ENCODE data around the gene GPC6.

Gene GPC6

GRCh38 chr13:94313321-94313910 lies 1086.8 kb downstream of the GPC6 start:
- DNase-seq, result no peak

- DNase-seq, result no peak
These were observed 1087.3 kb downstream of the GPC6 start for GRCh38 chr13:94313926-94314325.

DNA sequence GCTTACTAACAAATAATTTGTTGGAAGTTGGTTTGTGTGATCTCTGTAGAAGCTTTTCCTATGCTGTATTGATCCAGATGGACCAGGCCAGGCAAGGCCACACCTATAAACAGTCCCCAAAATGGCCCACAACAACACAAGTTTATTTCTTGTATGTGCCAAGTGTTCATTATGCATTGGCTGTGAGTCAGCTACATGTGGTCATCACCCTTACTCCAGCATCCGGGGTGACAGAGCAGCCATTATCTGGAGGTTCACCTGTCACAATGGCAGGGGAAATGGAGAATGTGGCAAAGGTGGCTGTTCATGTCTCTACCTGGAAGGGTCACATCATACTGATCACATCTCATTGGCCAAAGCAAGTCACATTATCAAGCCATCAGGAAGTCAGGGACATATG lies 1088.6 kb downstream of the GPC6 start:
- no peak for DNase-seq

DNA sequence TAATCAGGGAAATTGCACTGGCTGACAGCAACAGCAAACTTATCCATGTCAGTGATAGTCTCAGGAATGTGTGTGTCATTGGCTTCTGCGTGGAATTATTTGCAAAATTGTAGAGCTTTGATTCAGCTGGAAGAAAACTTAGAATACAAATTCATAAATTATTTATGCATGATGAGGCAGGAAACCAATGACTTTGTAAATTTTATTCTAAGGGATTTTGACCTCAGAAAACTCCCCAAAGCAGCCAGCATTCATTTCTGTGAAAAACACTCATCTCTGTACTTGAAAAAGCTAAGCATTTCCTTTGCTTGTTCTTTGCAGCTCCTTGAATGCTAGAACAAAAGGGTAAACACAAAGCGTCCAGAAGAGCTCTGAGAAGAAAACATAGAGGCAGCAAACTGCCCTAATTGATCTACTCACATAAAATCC lies 1090.5 kb downstream of the GPC6 start:
- no peak for DNase-seq

DNA sequence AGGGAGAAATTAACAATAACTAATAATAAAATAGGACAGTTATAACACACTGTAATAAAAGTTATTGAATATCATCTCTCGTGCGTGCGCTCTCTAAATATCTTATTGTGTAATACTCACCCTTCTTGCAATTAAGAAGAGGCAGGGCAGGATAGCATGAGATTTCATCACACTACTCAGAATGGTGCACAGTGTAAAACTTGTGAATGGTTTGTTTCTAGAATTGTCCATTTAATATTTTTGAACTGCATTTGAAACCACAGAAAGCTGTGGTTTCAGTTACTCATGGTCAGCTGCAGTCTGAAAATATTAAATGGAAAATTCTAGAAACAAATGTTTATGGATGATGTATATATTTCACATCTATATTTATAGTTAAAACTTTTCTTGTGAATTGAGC lies 1091.8 kb downstream of the GPC6 start:
- DNase-seq, result no peak

DNA sequence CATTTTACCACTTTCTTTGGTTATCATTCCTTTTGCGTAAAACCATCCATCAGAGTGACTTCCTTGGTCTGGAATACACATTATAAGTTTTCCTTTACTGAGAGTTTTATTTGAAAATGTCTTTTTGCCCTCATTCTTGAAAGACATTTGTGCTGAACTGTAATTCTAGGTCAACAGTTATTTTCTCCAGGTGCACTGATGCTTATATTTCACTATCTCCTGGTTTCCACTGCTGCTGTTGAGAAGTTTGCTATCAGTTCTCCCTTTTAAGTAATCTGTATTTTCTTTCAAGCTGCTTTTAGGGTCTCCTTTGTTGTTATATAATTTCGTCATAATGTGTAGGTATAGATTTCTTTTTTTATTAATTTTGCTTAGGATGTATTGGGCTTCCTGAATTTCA lies 1092.9 kb downstream of the GPC6 start:
- no peak for DNase-seq

DNA sequence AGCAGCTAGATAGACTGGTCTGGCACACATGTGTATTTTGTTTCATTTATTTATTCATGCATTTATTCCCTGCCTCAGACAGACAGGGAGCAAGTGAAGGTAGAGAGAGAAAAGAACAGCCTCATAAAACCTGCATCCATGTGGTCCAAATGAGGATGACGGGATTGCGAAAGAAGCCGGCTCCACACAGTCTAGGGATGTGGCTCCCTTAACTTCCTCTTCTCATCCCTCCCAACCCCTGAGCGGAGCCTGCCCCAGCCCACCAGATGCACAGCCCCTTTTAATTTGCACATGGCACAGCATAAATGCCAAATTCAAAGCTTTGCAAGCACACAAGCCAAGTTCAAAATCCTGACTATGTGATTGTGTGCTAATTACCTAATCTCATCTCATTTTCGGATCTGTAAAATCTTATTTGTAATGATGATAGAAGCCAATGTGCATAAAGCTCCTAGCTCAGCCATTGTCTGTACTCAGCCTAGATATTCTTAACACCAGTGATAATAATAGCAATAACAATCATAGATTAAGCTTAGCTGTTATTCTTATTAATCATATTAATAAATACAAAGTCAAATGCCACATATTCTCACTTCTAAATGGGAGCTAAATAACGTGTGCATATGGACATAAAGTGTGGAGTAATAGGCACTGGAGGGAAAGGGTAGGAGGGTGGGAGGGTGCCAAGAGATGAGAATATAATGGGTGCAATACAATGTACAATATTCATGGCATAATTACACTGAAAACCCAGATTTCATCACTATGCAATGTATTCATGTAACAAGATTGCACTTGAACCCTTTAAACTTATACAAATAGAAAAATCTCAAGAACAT lies 1096.5 kb downstream of the GPC6 start:
- DNase-seq, result no peak

DNA sequence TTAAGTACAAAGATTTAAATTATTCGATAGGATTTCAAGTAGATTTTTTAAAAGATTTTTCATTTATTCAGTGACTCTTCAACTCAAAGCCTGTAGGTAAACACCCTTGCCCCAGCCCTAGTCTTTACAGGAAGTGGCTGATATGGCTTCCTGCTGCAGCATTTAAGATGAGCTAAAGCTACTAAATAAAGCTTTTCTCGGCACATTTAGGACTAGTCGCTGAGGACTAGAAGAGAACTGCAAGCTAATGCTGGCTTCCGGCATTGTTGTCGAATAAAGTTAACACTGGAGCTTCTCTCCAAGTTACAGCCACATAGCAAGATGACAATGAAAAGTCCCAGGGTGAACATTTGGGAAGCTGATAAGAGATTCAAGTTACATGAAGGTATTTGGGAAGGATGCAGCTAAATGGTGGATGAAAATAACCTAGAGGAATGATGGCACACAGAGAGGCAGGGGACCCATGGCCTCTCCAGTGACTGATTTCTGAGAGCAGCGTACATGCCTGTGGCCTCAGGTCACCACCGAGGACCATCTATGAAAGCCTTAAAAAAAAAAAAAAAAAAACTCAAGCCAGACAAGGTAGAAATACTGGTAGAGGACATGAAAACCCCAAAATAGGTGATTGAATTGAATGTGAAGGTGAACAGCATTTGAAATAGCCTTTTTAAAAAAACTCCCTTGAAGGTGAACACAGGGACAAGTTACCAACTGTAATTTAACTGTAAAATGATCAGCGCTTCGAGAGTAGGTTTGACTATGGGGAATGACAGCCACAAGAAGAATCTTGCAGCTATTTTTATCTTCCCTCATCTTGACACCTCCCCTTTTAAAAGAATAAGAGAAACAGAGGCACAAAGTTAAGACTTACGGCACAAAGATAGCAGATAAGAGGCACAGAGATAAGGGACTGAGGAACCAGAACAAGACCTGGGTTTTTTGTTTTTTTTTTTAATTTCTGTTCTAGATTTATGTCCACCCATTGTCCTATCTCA lies 1097.5 kb downstream of the GPC6 start:
- no peak for DNase-seq

GRCh38 chr13:94324767-94325540 lies 1098.3 kb downstream of the GPC6 start:
- DNase-seq, result no peak

DNA sequence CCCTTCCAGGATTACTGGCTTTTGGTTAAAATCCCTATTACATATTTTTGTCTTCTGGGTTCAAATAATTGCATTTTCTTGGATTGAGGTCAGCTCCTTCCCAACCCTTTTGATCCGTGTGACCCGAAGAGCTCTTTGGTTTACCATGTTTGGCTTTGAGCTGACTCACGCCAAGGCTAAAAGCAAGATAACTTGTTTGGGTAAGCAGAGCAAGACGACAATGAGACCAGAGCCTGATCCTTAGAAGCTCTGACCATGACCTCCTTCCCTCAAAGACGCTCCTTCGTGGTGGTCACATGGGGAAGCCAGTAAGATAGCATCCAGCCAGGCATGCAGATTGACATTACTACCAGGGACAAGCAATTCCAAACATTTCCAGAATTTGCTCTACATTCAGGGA lies 1099.0 kb downstream of the GPC6 start:
- no peak for DNase-seq

DNA sequence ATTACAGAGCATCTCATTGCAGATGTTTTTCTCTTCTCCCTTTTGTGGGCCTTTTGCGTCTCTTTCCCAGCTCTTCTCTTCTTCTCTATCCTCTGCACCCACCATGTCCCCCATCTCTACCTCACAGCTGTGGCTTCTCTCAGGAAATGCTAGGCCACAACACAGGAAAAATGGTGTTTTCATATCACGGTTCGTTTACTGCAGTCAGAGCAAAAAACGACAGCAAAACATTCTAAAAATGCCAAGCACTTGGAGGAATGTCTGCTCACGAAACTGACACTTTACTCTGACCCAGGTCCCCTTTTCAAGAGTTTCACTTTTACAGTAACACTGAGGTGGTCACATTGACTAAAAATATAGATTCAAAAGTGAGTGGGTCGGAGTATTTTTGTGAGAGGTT lies 1100.7 kb downstream of the GPC6 start:
- no peak for DNase-seq

DNA sequence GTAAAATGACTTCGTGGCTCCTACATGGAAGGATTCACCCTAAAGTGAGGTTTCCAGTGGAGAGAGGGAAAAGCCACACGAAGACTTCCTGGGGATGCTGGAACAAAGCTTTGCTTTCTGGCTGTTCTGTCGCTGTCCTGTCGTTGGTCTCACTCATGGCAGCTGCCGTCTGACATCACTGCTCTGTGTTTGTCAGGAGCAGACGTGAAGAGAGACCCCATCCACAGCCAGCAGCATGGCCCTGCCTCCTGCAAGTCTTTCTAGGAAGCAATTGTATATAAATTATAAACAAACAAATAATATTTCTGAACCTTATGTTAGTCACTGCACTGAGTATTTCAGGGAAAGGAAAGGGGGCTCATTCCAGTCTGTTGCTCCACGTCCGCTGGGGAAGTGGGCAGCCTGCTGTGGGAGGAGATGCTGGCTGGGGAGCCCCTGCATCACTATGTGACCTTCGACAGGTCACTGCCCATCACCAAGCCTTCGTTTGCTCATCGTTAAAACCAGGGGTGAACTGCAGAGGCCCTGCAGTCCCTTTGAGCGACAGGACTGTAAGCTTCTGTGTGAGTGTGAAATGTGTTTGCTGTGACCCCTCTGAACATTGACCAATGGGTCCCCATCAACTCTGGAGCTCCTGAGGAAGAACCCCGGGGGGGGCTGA lies 1101.9 kb downstream of the GPC6 start:
- DNase-seq, result peak in 1 of 56 donors; percentile 2

DNA sequence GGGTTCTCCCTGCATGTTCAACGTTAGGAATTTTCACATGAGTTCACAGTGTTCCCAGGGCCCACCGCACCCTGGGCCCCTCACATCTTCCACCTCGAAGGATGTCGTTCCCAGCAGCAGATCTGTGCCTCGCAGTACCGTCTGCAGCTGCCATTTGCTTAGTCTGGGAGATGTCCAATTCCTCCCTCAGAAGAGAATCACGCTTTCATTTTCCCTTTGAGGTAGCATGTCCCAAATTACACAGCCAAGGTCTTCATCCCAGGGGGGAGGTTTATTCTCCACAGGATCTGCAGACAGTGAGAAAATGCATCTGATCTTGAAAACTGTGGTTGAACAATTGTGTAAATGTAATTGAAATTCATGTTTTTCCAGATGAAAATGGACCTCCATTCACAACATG lies 1102.7 kb downstream of the GPC6 start:
- no peak for DNase-seq

DNA sequence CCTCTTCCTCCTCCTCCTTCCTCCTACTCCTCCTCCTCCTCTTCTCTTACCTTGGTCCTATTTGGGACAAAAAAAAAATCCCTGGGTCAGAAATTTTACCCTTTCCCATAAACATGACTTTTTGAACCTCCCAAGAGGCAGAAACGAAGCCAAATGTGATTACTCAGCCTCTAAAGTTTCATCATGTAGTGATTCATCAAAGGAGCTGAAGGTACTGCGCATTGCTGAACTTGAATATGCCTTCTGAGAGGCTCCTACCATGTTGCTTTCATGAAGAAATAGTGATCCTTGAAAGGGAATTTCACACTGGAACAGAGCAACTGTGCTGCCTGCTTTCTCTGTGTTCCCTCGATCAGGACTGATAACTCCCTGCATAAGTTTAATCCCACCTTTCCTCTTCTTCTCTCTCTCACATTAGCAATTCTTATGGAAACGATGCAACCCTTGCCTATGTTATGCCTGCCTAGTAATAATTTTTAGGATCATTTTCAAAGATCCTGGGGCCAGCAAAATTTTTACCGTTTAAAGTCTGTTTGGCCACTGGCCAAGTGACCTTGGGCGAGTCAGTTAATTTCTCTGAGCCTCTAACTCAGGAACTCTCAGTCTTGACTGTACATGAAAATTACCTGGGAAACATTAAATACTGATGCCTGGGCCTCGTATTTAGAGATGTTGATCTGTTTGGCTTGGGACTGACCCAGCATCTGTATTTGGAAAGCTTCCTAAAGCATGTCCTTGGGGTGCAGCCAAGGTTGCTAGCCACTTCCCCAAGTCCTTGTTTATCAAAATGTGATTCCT lies 1103.3 kb downstream of the GPC6 start:
- DNase-seq, result no peak

DNA sequence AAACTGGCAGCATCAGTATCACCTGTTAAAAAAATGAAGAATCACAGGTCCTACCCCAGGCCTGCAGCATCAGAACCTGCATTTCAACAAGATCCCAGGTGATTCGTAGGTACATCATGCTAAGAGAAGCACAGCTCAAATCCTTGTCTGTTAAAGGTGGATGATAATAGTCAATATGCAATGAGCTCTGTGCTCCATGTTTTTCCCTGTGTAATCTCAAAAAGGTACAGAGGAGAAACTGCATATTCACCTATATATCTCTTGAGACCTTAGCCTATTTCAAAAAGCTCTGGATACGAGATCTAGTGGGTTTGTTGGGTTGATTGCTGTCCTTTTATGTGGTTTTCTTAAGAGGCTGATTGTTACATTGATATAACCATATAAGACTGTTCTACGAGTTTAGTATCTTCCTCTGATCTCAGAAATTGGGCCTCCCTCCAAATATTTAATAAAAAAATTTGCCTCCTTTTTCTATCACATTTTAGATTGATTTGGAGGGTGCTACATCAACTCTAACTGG lies 1104.0 kb downstream of the GPC6 start:
- no peak for DNase-seq

- no peak for DNase-seq
These were observed 1104.7 kb downstream of the GPC6 start for GRCh38 chr13:94331281-94331680.

- no peak for DNase-seq
These were observed 1105.9 kb downstream of the GPC6 start for GRCh38 chr13:94332359-94333096.

DNA sequence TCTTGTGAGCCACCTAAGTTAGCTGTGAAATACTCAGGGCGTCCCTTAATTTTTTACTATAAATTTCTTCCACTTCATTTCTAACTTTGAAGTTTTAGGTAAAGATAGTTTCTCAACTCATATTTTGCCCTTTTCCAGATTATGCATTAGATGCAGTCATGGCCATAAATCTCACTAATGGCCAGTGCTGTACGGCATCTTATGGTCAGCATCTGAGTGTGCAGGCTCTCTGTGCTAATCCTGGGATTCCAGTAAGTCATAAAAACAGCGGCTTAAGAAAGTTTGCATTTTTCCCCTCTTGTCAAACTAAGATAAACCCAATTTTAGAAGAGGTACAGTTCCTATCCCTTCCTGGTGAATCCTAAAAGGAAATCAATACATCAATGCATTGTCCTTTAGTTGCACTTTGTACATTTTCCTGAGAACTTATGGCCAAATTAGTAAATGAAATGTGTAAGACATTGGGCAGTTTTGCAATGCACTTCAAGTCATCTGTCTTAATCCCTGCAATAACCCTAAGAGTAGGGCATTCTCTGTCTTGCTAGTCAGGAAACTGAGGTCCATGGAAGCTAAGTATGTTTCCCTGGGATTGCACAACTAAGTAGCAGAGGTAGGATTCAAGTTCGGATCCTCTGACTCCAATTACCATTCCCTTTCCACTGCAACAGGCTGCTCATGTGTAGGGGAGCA lies 1106.7 kb downstream of the GPC6 start:
- no peak for DNase-seq

Data from amygdala (tissue), 56 donors.